GM21825 (cell line): ENCODE measurements around the gene NTRK2.

Source experiments
- ATAC-seq: cut with Tn5 transposase; IDR thresholded peaks from one replicate; pipeline ENCODE4 v1.9.1; 2021; ENCODE audit warnings: mild to moderate bottlenecking, moderate library complexity; ENCODE audit not compliant: unreplicated experiment

NTRK2 gene

DNA sequence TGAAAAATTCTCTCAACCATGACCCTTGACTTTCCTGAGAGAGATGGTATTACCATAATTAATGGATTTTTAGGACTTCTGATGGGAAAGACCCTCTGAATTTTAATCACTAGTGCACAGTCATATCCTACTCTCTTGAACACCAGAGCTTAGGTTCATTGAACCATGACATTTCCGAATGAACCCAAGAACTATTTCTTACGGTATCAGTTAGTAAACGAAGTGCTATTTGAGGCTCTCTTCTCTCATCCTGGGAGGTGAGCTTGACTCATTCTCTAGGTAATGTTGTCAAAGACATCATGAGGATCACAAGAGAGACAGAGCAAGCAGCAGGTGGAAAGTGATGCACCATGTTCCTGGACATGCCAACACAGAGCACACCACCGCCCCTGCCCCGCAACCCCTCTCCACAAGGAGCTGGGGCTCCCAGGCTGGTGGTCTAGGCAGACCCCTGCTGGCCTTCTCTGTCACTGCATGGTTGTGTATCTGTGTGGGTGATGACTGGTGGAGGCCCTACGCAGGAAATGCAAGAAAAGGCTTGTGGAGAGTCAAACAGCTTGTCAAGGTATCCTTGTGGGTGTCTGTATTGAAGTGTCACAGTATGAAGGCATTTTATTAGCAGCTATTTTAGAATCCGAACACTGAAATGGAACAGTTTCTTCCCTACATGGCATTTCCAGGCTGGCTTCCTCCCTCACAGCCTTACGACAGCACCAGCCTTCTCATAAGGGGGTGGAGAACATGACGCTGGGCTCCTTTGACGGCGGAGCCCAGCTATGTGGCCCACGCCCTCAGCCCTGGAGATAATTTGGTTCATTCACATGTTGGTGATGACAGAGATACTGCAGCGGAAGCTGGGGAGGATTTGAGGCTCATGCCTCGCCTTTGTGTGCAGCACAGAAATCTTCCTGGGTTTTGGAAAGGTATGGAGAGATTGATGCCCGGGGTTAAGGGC is 297.6 kb downstream of the NTRK2 start:
- ATAC-seq: no peak

GRCh38 chr9:84969084-84969483 is 299.6 kb downstream of the NTRK2 start:
- ATAC-seq: no peak

DNA sequence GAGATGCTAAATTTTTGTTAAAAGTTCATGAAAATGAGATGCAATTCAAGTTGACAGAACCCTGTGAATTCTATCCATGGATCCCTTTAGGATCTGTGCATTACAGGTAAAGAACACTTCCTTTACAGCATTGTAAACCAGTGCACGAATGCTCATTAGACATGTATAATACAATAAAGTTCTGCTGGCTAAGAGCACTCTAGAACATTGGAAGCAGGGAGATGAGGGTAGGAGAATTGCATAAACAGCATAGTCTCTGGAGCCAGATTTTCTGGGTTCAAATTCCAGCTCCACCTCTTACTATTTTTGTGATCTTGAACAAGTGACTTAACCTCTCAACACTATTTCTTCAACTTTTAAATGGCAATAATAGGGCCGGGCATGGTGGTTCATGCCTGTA is 300.2 kb downstream of the NTRK2 start:
- ATAC-seq: no peak

GRCh38 chr9:84970432-84970831 is 300.9 kb downstream of the NTRK2 start:
- no peak for ATAC-seq

DNA sequence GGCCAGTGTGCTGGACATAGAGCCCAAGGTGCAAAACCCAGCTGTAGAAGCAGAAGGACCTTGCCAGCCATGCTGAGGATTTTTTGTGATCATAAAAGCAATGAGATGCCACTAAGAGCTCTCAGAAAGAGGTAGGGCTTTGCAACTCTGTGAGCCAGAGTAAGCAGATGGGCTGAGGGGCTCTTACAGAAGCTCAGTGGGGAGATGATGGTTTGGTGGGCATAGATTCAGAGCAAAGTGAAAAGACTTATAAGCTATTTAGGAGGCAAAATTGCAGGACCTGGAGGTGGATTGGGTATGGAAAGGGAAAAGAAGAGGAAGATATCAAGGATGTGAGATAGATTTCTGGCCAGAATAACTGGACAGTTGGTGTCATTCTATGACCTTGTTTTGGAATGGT is 302.0 kb downstream of the NTRK2 start:
- no peak for ATAC-seq

DNA sequence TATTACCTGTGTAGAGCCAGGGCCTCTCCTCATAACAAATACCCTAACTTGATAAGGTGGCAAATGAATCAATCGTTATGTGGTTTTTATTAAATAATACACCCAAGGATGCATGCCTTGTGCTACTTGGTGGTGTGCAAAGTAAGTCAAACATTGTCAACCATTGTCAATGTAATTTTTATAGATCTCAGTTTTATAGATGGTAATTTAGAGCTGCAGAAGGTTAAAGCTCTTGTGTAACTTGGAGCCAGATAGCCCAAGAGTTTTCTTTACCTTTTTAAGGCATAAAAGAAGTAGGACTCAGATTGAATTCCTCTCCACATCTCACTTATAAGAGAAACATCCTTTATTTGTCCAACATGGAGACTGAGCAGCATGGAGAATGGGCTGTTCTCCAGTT is 304.7 kb downstream of the NTRK2 start:
- no peak for ATAC-seq

- ATAC-seq: no peak
These were observed 305.3 kb downstream of the NTRK2 start for GRCh38 chr9:84974855-84975254.

DNA sequence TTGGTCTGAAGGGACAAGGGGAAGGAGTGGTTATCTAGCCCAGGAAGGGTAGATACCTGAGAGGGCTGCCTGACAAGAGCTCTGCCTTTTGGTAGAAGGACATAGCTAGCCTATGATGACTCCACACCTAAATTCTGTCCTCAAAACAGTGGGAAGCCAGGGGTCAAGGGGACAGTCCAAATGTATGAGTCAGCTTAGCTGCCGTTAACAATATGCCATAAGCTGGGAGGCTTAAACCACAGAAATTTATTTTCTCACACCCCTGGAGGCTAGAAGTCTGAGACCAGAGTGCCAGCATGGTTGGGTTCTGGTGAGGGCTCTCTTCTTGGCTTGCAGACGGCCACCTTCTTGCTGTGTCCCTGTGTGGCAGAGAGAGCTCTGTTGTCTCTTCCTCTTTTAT is 306.4 kb downstream of the NTRK2 start:
- no peak for ATAC-seq

GRCh38 chr9:84978661-84979060 is 309.1 kb downstream of the NTRK2 start:
- ATAC-seq: no peak

DNA sequence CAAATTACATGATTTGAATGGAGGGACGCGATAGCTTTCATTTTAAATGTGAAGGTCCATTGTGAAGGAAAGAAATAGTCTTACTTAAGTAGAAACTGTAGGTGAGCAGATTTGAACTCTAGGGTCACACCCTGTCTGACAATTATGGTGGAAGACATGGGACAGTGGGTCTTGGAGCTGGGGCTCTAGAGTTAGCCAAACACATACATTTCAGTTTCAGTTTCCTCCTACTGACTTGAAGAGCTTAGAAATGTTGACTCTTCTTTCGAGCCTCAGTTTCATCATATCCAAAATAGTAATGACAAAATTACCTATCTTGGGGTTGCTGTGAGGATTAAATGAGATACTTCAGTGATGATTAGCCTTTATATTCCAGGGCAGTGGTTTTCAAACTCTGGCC is 314.2 kb downstream of the NTRK2 start:
- ATAC-seq: no peak

- no peak for ATAC-seq
These were observed 319.1 kb downstream of the NTRK2 start for GRCh38 chr9:84988621-84989020.

DNA sequence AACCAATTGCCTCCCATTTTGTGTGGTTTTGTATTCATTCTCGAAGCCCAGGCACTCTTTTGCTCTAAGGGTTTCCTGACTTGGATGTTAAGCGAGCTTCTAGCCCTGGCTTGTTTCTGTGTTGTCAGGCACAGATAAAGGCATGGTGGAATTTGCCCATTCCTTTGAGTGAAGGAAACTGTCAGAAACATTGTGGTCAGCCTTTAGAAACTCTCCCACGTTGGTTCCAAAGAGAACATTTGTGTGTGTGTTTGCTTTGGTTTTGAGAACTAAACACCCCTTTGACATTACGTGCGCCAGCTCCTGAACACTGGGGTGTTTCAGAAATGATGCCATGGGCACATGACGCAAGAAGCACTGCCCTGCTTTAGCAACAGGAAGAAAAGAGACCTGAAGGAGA is 320.9 kb downstream of the NTRK2 start:
- ATAC-seq: no peak

GRCh38 chr9:84990850-84991513 is 321.5 kb downstream of the NTRK2 start:
- no peak for ATAC-seq

GRCh38 chr9:84991514-84991870 is 322.0 kb downstream of the NTRK2 start:
- no peak for ATAC-seq

DNA sequence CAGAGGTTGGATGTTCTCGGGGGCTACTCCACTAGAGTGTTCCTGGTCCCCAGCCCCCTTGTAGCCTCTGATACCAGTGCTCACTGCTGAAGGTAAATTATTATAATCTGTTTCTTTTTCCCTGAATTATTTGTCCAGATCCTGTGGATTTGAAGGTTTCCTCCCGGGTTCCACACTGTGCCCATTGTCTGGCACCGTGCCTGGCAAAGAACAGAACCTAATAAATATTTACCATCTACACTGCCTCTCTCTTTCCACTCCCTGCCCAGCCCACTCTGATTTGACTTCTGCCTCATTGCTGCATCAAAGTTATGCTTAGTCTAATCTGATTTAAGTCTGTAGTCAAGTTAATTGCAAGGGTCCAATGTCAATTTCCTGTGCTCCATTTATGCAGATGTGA is 322.9 kb downstream of the NTRK2 start:
- no peak for ATAC-seq

DNA sequence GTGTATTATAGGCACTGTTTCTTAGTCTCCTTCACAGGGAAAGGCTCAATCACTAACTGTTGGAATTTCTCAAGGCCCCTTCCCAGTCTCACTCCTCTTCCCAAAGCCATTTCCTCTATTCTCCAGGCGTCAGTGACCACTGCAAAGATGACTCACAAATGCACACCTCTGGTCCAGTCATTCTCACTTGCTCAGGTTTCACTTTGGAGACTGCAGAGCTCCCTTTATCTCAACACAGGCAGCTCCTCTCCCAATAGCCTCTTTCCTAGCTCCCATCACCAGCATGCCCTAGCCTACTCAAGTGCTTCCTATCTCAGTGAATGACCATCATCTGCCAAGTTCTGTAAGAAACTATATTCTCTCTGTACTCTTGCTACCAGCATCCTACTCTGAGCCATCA is 323.6 kb downstream of the NTRK2 start:
- no peak for ATAC-seq

GRCh38 chr9:84996029-84996428 is 326.5 kb downstream of the NTRK2 start:
- ATAC-seq: no peak

DNA sequence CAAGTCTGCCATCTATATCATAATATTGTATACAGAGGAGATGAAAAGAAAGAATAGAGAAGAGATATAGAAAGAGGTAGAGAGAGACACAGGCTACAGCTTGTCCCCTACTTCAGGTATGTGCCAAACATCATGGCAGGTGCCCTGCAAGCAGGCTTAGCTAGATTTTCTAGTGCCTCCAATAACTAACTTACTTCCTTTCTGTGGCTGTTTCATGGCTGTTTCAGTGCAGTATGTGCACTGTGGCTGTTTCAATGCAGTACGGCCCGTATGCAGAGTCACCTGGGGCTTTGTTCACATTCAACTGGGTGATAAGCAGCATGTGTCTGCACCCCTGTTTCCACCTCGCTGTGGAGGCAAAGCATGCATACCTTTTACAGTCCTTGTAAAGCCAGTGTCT is 327.2 kb downstream of the NTRK2 start:
- ATAC-seq: no peak

DNA sequence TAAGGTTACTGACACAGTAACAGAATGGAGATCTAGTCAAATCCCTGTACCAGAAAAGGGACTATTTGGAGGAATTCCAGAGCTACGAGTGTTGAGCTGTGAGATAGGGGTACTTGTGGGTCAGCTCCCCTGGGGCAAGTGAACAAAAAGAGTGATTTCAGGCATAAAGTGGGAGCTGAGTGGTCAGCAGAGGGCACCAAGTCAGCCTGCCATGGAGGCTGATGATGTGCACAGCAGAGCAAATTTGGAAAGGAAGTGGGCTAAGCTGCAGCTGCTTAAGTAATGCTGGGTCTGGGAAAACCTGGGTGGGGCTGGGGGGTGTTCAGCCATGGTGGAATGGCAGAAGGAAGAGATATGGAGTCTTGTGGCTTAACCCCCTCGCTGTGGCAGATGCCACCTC is 327.9 kb downstream of the NTRK2 start:
- no peak for ATAC-seq

GRCh38 chr9:84998639-84999038 is 329.1 kb downstream of the NTRK2 start:
- ATAC-seq: no peak

- ATAC-seq: no peak
These were observed 330.3 kb downstream of the NTRK2 start for GRCh38 chr9:84999788-85000187.

- no peak for ATAC-seq
These were observed 332.4 kb downstream of the NTRK2 start for GRCh38 chr9:85001925-85002324.
